ENCODE results near the gene ORMDL3.
"Not testable (repeated sequence)": the region's sequence is repeated elsewhere in the genome, so short reads cannot be mapped to it uniquely, and the experiment has no call there.

The ORMDL3 gene

GRCh38 chr17:39915559-39915958, 11.8 kb downstream of the ORMDL3 start:
- no peaks in the 10 kb centered on the region; the same call in 1 of the 2 replicates for H3K36me3 ChIP-seq (ENCODE audit: insufficient read depth, low read length)
- no peak for DNase-seq (ENCODE audit: low read depth, low spot score)
- TF ChIP-seq POLR2AphosphoS5 (IDR thresholded peaks at IDR 0.05; ENCODE audit: borderline replicate concordance, low read depth, low read length) (no peak), FOXP2 (optimal IDR thresholded peaks at IDR 0.05; ENCODE audit: control extremely low read depth, extremely low read length, insufficient read depth) (no peak), EZH2 (IDR thresholded peaks at IDR 0.05) (no peak)

GRCh38 chr17:39913989-39914388, 13.4 kb downstream of the ORMDL3 start:
- Histone ChIP-seq H3K9me3 (ENCODE audit: low read depth, low read length) (no peaks in the 10 kb centered on the region), H3K36me3 (ENCODE audit: insufficient read depth, low read length) (no peaks in the 10 kb centered on the region; the same call in 1 of the 2 replicates), H3K27ac (no peak overlapping the region), H3K4me3 (no peak overlapping the region), H3K9ac (ENCODE audit: insufficient read length) (no peak overlapping the region)
- TF ChIP-seq POLR2AphosphoS5 (IDR thresholded peaks at IDR 0.05; ENCODE audit: borderline replicate concordance, low read depth, low read length): no peak
- TF ChIP-seq EZH2 (IDR thresholded peaks at IDR 0.05): no peak
- TF ChIP-seq FOXP2 (optimal IDR thresholded peaks at IDR 0.05; ENCODE audit: control extremely low read depth, extremely low read length, insufficient read depth): no peak
- no peak for DNase-seq (ENCODE audit: low read depth, low spot score)

More at GRCh38 chr17:39915559-39915958, 11.8 kb downstream of the ORMDL3 start:
- Histone ChIP-seq H3K9ac (ENCODE audit: insufficient read length) (no peak overlapping the region), H3K27ac (peak overlapping the region; percentile 36; the same call in 1 of the 2 replicates), H3K4me3 (no peak overlapping the region), H3K9me3 (ENCODE audit: low read depth, low read length) (no peaks in the 10 kb centered on the region)

DNA sequence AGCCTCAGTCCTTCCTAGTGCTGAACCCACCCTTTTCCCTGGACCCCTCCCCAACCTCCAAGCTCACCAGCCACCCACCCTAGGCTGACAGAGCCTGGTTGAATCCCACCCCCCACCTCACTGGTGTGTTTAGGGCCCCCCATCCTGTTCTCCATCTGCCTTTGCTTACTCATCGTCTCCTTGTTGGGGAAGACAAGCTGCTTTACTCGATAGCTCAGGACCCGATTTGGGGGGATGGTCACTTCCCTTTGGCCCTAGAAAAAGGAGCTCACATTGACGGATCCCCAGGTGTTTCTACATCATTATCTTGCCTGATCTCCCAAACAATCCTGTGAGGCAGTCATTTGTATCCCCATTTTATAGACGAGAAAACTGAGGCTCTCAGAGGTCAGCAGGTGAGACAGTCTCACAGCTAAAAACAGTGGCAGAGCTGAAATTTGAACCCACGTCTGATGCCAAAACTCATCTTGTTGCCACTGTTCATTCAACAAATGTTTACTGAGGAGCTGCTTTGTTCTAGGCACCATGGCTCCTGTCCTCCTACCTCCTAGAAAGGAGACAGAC, 18.5 kb downstream of the ORMDL3 start:
- H3K36me3 ChIP-seq (ENCODE audit: insufficient read depth, low read length): no peaks in the 10 kb centered on the region
- H3K9me3 ChIP-seq (ENCODE audit: low read depth, low read length): no peaks in the 10 kb centered on the region
- no peak overlapping the region for H3K4me3 ChIP-seq
- H3K9ac ChIP-seq (ENCODE audit: insufficient read length): no peak overlapping the region
- no peak for DNase-seq (ENCODE audit: low read depth, low spot score)
- H3K27ac ChIP-seq: no peak overlapping the region
- TF ChIP-seq POLR2AphosphoS5 (IDR thresholded peaks at IDR 0.05; ENCODE audit: borderline replicate concordance, low read depth, low read length): no peak
- no peak for TF ChIP-seq FOXP2 (optimal IDR thresholded peaks at IDR 0.05; ENCODE audit: control extremely low read depth, extremely low read length, insufficient read depth)
- TF ChIP-seq EZH2 (IDR thresholded peaks at IDR 0.05): no peak

- H3K9me3 ChIP-seq (ENCODE audit: low read depth, low read length): no peaks in the 10 kb centered on the region
- H3K4me3 ChIP-seq: no peak overlapping the region
- TF ChIP-seq POLR2AphosphoS5 (IDR thresholded peaks at IDR 0.05; ENCODE audit: borderline replicate concordance, low read depth, low read length): no peak
- TF ChIP-seq EZH2 (IDR thresholded peaks at IDR 0.05): no peak
- TF ChIP-seq FOXP2 (optimal IDR thresholded peaks at IDR 0.05; ENCODE audit: control extremely low read depth, extremely low read length, insufficient read depth): no peak
- H3K9ac ChIP-seq (ENCODE audit: insufficient read length): no peak overlapping the region
- DNase-seq (ENCODE audit: low read depth, low spot score): no peak
- H3K27ac ChIP-seq: no peak overlapping the region
- no peaks in the 10 kb centered on the region for H3K36me3 ChIP-seq (ENCODE audit: insufficient read depth, low read length)
Observed at GRCh38 chr17:39904990-39905288, 22.5 kb downstream of the ORMDL3 start.

GRCh38 chr17:39903158-39903884, 24.1 kb downstream of the ORMDL3 start:
- Histone ChIP-seq H3K9me3 (ENCODE audit: low read depth, low read length) (no peaks in the 10 kb centered on the region), H3K27ac (no peak overlapping the region), H3K4me3 (no peak overlapping the region), H3K9ac (ENCODE audit: insufficient read length) (no peak overlapping the region), H3K36me3 (ENCODE audit: insufficient read depth, low read length) (no peaks in the 10 kb centered on the region)
- no peak for DNase-seq (ENCODE audit: low read depth, low spot score)
- TF ChIP-seq POLR2AphosphoS5 (IDR thresholded peaks at IDR 0.05; ENCODE audit: borderline replicate concordance, low read depth, low read length): no peak
- no peak for TF ChIP-seq FOXP2 (optimal IDR thresholded peaks at IDR 0.05; ENCODE audit: control extremely low read depth, extremely low read length, insufficient read depth)
- TF ChIP-seq EZH2 (IDR thresholded peaks at IDR 0.05): no peak

DNA sequence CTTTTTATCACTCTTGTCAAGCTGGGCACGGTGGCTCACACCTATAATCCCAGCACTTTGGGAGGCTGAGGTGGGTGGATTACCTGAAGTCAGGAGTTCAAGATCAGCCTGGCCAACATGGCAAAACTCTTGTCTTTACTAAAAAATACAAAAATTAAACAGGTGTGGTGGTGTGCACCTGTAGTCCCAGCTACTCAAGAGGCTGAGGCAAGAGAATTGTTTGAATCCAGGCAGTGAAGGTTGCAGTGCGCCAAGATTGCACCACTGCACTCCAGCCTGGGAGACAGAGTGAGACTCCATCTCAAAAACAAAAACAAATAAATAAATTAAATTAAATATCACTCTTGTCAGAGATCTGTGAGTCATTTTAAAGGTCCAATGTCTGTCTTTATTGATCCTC, 25.4 kb downstream of the ORMDL3 start:
- H3K9ac ChIP-seq (ENCODE audit: insufficient read length); H3K4me3 ChIP-seq; H3K9me3 ChIP-seq (ENCODE audit: low read depth, low read length); H3K27ac ChIP-seq; DNase-seq (ENCODE audit: low read depth, low spot score); H3K36me3 ChIP-seq (ENCODE audit: insufficient read depth, low read length): not testable (repeated sequence)

DNA sequence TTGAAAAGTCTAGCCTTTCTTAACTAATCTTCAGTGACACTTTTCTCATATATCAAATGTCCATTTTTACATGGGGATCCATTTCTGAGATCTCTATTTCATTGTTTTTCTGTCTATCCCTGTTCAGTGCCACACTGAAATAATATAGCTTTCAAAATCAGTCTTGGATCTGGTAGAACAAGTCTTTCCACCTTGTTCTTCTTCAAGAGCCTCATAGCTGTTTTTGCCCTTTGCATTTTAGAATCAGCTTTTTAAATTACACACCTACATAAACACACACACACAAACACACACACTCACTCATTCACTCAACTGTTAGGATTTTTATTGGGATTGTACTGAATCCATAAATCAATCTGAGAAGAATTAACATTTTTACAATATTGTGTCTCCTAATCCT, 28.2 kb downstream of the ORMDL3 start:
- H3K36me3 ChIP-seq (ENCODE audit: insufficient read depth, low read length): no peaks in the 10 kb centered on the region
- no peak overlapping the region for H3K27ac ChIP-seq
- no peak for TF ChIP-seq FOXP2 (optimal IDR thresholded peaks at IDR 0.05; ENCODE audit: control extremely low read depth, extremely low read length, insufficient read depth)
- no peak for TF ChIP-seq EZH2 (IDR thresholded peaks at IDR 0.05)
- TF ChIP-seq POLR2AphosphoS5 (IDR thresholded peaks at IDR 0.05; ENCODE audit: borderline replicate concordance, low read depth, low read length): no peak
- no peaks in the 10 kb centered on the region for H3K9me3 ChIP-seq (ENCODE audit: low read depth, low read length)
- no peak overlapping the region for H3K9ac ChIP-seq (ENCODE audit: insufficient read length)
- no peak overlapping the region for H3K4me3 ChIP-seq
- no peak for DNase-seq (ENCODE audit: low read depth, low spot score)

DNA sequence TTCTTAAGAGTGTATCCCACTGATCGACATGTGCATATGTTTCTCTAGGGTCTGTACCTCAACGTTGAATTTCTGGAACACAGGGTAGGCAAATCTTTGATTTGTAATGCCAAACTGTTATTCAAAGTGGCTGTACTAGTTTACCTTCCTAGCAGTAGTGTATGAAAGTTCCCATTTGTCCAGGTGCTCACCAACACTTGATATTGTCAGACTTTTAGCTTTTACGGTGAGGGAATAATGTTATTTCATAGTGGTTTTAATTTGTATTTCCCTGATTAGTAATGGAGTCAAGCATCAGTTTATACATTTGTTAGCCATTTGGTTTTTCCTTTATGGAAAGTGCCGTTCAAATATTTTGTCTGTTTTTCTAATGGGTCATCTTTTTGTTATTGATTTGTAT, 29.3 kb downstream of the ORMDL3 start:
- Histone ChIP-seq H3K36me3 (ENCODE audit: insufficient read depth, low read length) (no peaks in the 10 kb centered on the region), H3K9ac (ENCODE audit: insufficient read length) (no peak overlapping the region), H3K9me3 (ENCODE audit: low read depth, low read length) (no peaks in the 10 kb centered on the region), H3K27ac (no peak overlapping the region), H3K4me3 (no peak overlapping the region)
- DNase-seq (ENCODE audit: low read depth, low spot score): no peak
- TF ChIP-seq EZH2 (IDR thresholded peaks at IDR 0.05) (no peak), FOXP2 (optimal IDR thresholded peaks at IDR 0.05; ENCODE audit: control extremely low read depth, extremely low read length, insufficient read depth) (no peak), POLR2AphosphoS5 (IDR thresholded peaks at IDR 0.05; ENCODE audit: borderline replicate concordance, low read depth, low read length) (no peak)
